Neural cell (in vitro differentiated cells): ENCODE data around the gene ZNF641.

Source experiments
- CTCF ChIP-seq: fragments of 450-650 bp; IDR thresholded peaks from 2 replicates; pipeline ENCODE4 v1.5.1; 2014; ENCODE audit warnings: antibody characterized with exemption, mild to moderate bottlenecking, moderate library complexity; ENCODE audit not compliant: poor library complexity, severe bottlenecking
- EP300 ChIP-seq: fragments of 450-650 bp; conservative IDR thresholded peaks from 2 replicates; pipeline ENCODE4 v1.6.1; 2014; ENCODE audit warnings: antibody characterized with exemption, mild to moderate bottlenecking, moderate library complexity; ENCODE audit not compliant: poor library complexity, severe bottlenecking
- EZH2 ChIP-seq: fragments of 200-600, 300-800 bp; shearing (Covaris generic), sonication (generic); IDR thresholded peaks from 2 replicates; pipeline ENCODE4 v1.6.1; 2014; ENCODE audit warnings: antibody characterized with exemption, low read length, borderline replicate concordance, mild to moderate bottlenecking; ENCODE audit not compliant: insufficient read depth, poor library complexity, severe bottlenecking
- MXI1 ChIP-seq: fragments of 450-650 bp; conservative IDR thresholded peaks from 2 replicates; pipeline ENCODE4 v1.6.1; 2014; ENCODE audit warnings: antibody characterized with exemption, mild to moderate bottlenecking; ENCODE audit not compliant: poor library complexity, severe bottlenecking
- POLR2AphosphoS5 ChIP-seq: IDR thresholded peaks from 2 replicates; pipeline ENCODE4 v1.6.1; 2012
- RAD21 ChIP-seq: fragments of 450-650 bp; conservative IDR thresholded peaks from 2 replicates; pipeline ENCODE4 v1.6.1; 2014; ENCODE audit warnings: antibody characterized with exemption, mild to moderate bottlenecking, moderate library complexity
- SMC3 ChIP-seq: fragments of 450-650 bp; conservative IDR thresholded peaks from 2 replicates; pipeline ENCODE4 v1.6.1; 2014; ENCODE audit warnings: antibody characterized with exemption, mild to moderate bottlenecking, moderate library complexity; ENCODE audit not compliant: poor library complexity
- TAF1 ChIP-seq: IDR thresholded peaks from 2 replicates; pipeline ENCODE4 v1.6.1; 2012; ENCODE audit warnings: low read depth

DNA sequence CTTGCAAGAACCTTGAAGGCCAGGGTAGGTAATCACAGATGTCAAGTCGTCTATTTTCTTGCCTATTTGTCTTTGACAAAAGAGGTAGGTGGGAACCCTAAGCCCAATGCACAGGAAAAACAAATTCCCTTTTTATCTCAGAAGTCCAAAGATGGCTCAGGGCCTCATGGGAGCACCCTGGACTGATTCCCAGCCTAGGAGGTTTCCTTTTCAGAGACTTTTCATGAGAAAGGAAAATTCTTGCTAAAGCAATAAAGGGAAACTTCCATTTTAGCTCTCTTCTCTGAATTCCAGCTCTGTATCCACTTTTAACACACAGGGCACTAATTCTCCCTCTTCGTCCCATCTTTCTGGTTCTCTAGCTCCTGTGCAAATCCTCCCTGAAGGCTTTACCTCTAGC is 1.2 kb downstream of the ZNF641 start:
- TF ChIP-seq POLR2AphosphoS5, result no peak
- no peak for TF ChIP-seq CTCF
- TF ChIP-seq RAD21, result no peak
- no peak for TF ChIP-seq TAF1
- TF ChIP-seq EZH2, result no peak
- no peak for TF ChIP-seq EP300
- no peak for TF ChIP-seq SMC3
- TF ChIP-seq MXI1, result no peak
